AG04450 (cell line): ENCODE results near the gene IGFN1. TPM values are rescaled to one million over a fixed set of nuclear protein-coding genes. Genes with fewer than 3 reads are reported as not detected.

Experiments used
- CTCF ChIA-PET: fragments of 300-600, 350-600 bp; formaldehyde crosslinking; extraction: SDS; loops from one replicate; lab custom pipeline; 2022; ENCODE audit warnings: antibody characterized with exemption, inconsistent platforms; lab: Charles Lee
- POLR2A ChIA-PET: fragments of 350-600 bp; formaldehyde crosslinking; extraction: SDS; loops from one replicate; lab custom pipeline; 2021; ENCODE audit warnings: antibody characterized with exemption, inconsistent platforms; lab: Yijun Ruan, JAX
- DNase-seq: peaks from one replicate; pipeline ENCODE4 v3.0.0-alpha.2; 2011; ENCODE audit warnings: low read depth, low spot score
- H3K27ac ChIP-seq: one replicate; pipeline ENCODE4 v1.5.1; 2012; ENCODE audit warnings: low read depth, low read length, control low read depth
- H3K27me3 ChIP-seq: one replicate; pipeline ENCODE4 v1.6.0; 2012; ENCODE audit warnings: low read length; ENCODE audit not compliant: control insufficient read depth, insufficient read depth
- H3K4me3 ChIP-seq: 2 replicates; pipeline ENCODE4 v1.5.1; 2011; ENCODE audit warnings: mild to moderate bottlenecking, low read depth, low read length, control low read depth
- H3K9me3 ChIP-seq: 2 replicates; pipeline ENCODE4 v1.5.1; 2012; ENCODE audit warnings: low read length; ENCODE audit not compliant: control insufficient read depth, insufficient read depth
- CTCF ChIP-seq: IDR thresholded peaks from 2 replicates; pipeline ENCODE4 v1.5.1; 2011; ENCODE audit warnings: low read depth, low read length, control low read depth, inconsistent platforms
- polyA plus RNA-seq: library from polyadenylated mRNA; depleted of rRNA; stranded (reverse); fragments of >200 nt; gene quantifications from 2 replicates; pipeline ENCODE4 v1.2.3, GENCODE V29; 2011

IGFN1 gene
- polyA plus RNA-seq, 1 experiment, result not detected

GRCh38 chr1:201171063-201172036 is 19.3 kb upstream of the IGFN1 start:
- peak; percentile 52 for TF ChIP-seq CTCF
- Histone ChIP-seq H3K27ac (peak overlapping the region; percentile 31), H3K9me3 (peaks cover 5% of the 10 kb centered on the region), H3K27me3 (peaks cover 10% of the 10 kb centered on the region), H3K4me3 (peak overlapping the region; percentile 70)
- ChIA-PET POLR2A (no interaction called here), CTCF (interaction anchor here (0.8 to 3.1 kb wide), 4 partner anchors 12 to 200 kb away, joined by 3 to 12 read pairs (median 4); no protein-coding TSS in a partner anchor)
- no peak for DNase-seq

DNA sequence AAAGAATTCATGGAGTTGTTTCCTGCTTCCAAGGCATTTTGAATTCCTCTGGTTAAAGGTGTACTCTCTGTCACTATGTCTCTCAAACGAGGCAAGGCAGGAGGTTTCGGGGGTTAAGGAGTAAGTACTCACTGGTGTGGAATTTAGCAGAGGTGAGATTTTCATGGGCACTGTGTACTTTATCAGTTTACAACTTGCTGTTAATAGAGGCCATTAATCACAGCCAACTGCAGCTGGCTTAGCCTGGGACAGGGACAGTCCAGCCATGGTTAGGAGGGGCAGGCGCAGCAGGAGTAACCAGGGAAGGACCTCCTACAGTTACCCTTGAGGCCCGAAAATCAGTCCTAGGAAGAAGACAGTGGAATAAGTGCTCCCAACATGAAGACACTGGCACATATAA is 18.3 kb upstream of the IGFN1 start:
- TF ChIP-seq CTCF, result no peak
- Histone ChIP-seq H3K4me3 (no peak overlapping the region), H3K27me3 (peaks cover 8% of the 10 kb centered on the region), H3K27ac (no peak overlapping the region), H3K9me3 (peaks cover 5% of the 10 kb centered on the region)
- ChIA-PET POLR2A (no interaction called here), CTCF (interaction anchor here (1.1 to 3.1 kb wide), 2 partner anchors 13 to 201 kb away, joined by 4 to 12 read pairs; no protein-coding TSS in a partner anchor)
- no peak for DNase-seq

DNA sequence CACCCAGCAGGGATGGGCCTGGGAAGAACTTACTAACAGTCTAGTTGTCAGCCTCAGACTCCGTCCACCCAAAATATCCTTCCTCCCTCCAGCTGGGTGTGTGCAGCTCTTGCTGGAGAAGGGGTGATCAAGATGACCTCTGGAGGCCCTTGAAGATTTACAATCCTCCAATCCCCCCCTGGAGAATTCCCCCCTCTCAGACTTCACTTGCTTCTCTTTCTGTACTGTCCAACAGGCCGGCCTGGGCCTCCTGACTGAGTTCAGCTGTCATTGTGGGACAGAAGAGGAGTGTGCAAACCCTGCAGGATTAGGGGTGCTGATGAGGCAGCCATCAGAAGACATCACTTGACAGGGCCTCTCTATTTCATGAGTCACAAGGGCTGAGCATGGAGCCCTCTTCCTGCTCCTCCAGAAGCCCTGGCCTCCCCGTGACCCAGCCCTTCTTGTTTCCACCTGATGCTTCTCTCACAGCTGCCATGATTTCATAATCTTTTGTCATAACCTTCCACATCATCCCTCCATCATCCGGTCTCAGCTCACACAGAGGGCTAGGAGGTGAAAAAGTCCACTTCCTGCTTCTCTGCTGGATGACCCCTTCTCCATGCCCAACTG is 17.5 kb upstream of the IGFN1 start:
- H3K27ac ChIP-seq, result no peak overlapping the region
- H3K9me3 ChIP-seq, result peaks cover 5% of the 10 kb centered on the region
- no peak for TF ChIP-seq CTCF
- no peak overlapping the region for H3K4me3 ChIP-seq
- ChIA-PET CTCF (no interaction called here), POLR2A (interaction anchor here (0.6 kb wide), 1 partner anchor 683 kb away, joined by 8 read pairs; no protein-coding TSS in a partner anchor)
- no peak for DNase-seq
- peaks cover 8% of the 10 kb centered on the region for H3K27me3 ChIP-seq

DNA sequence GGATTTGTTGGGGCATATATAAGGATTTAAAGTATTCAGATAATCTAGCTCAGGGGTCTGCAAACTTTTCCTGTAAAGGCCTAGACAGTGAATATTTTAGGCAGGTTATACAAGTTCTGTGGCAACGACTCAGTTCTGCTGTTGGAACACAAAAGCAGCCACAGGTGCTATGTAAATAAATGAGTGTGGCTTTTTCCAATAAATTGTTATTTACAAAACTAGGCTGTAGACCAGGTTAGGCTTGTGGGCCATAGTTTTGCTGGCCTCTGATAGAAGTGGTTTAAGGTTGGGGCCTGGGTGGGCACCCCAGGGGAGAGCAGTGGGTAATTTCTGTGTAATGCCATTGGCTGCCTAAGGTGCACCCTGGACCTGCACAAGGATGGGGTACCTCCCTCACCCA is 16.9 kb upstream of the IGFN1 start:
- Histone ChIP-seq H3K4me3 (no peak overlapping the region), H3K27me3 (peaks cover 10% of the 10 kb centered on the region), H3K9me3 (peaks cover 5% of the 10 kb centered on the region), H3K27ac (no peak overlapping the region)
- DNase-seq, result no peak
- POLR2A ChIA-PET, result no interaction called here
- no peak for TF ChIP-seq CTCF
- CTCF ChIA-PET, result interaction anchor here (0.6 kb wide), 1 partner anchor 194 kb away, joined by 7 read pairs; no protein-coding TSS in a partner anchor
